ENCODE data around the gene GGACT. TPM values are rescaled to one million over a fixed set of nuclear protein-coding genes. Genes with fewer than 3 reads are reported as not detected.

Gene GGACT
- total RNA-seq, 1 experiment from 2014 or later: 3.8 TPM

DNA sequence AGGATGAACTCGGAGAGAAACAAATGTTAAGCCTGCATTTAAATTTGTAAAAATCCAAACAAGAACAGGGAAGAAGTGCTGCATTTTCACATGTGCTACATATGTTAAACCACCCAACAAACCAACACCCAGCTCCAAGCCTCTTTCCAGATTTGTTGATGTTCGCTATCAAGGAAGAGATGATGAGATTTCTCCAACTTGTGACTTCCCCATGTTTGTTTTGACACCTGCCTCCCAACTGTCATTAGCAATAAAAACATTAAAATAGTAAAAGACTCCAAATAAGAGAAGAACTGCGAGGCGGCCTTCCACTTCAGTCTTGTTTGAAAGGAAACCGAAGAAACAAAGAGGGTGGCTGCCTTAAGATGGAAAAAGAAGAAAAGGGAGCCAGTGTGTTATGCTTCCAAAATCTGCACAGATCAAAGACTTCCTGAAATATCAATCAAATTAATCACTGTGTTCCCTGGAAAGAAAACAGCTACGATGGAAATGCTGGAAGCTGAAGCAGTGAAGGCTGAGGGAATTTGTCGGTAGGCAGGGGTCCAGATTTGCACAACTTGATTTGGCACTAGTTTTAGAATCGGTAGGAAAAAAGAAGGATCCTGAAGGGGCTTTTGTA is 14.0 kb upstream of the GGACT start:
- Histone ChIP-seq H3K36me3 (ENCODE audit: insufficient read depth, low read length, poor library complexity, severe bottlenecking) (no peaks in the 10 kb centered on the region), H3K27ac (ENCODE audit: low read depth, low read length, poor library complexity, severe bottlenecking) (no peak overlapping the region), H3K9me3 (ENCODE audit: low read depth, low read length, poor library complexity, severe bottlenecking) (no peaks in the 10 kb centered on the region), H3K4me3 (ENCODE audit: low read depth, low read length, poor library complexity, severe bottlenecking) (no peak overlapping the region), H3K4me1 (ENCODE audit: insufficient read depth, low read length, poor library complexity, severe bottlenecking) (no peaks in the 10 kb centered on the region), H3K27me3 (replicated peaks; ENCODE audit: insufficient read depth, low read depth, low read length, poor library complexity) (no peaks in the 10 kb centered on the region)
- intact Hi-C loops (cut with micrococcal nuclease; ENCODE audit: unreplicated experiment): no loop called here
- BruUV-seq (replicated peaks): no TSS peak
- TF ChIP-seq EZH2 (IDR thresholded peaks at IDR 0.05; ENCODE audit: borderline replicate concordance, low read depth, low read length, poor library complexity, severe bottlenecking): no peak
- TF ChIP-seq, protein P1, sequence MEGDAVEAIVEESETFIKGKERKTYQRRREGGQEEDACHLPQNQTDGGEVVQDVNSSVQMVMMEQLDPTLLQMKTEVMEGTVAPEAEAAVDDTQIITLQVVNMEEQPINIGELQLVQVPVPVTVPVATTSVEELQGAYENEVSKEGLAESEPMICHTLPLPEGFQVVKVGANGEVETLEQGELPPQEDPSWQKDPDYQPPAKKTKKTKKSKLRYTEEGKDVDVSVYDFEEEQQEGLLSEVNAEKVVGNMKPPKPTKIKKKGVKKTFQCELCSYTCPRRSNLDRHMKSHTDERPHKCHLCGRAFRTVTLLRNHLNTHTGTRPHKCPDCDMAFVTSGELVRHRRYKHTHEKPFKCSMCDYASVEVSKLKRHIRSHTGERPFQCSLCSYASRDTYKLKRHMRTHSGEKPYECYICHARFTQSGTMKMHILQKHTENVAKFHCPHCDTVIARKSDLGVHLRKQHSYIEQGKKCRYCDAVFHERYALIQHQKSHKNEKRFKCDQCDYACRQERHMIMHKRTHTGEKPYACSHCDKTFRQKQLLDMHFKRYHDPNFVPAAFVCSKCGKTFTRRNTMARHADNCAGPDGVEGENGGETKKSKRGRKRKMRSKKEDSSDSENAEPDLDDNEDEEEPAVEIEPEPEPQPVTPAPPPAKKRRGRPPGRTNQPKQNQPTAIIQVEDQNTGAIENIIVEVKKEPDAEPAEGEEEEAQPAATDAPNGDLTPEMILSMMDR (conservative IDR thresholded peaks at IDR 0.05; ENCODE audit: low read depth, low read length): no peak
- POLR2A ChIA-PET (ENCODE audit: low non-redundant PET): no interaction called here
- DNase-seq (ENCODE audit: low spot score): no peak
- CTCF ChIA-PET: no interaction called here

GRCh38 chr13:100601716-100602115 is 13.1 kb upstream of the GGACT start:
- no peaks in the 10 kb centered on the region for H3K9me3 ChIP-seq (ENCODE audit: low read depth, low read length, poor library complexity, severe bottlenecking)
- H3K4me1 ChIP-seq (ENCODE audit: insufficient read depth, low read length, poor library complexity, severe bottlenecking): no peaks in the 10 kb centered on the region
- H3K27me3 ChIP-seq (replicated peaks; ENCODE audit: insufficient read depth, low read depth, low read length, poor library complexity): no peaks in the 10 kb centered on the region
- ChIA-PET POLR2A (ENCODE audit: low non-redundant PET) (no interaction called here), CTCF (no interaction called here)
- intact Hi-C loops (cut with micrococcal nuclease; ENCODE audit: unreplicated experiment): no loop called here
- BruUV-seq (replicated peaks): no TSS peak
- DNase-seq (ENCODE audit: low spot score): no peak
- H3K27ac ChIP-seq (ENCODE audit: low read depth, low read length, poor library complexity, severe bottlenecking): no peak overlapping the region
- no peaks in the 10 kb centered on the region for H3K36me3 ChIP-seq (ENCODE audit: insufficient read depth, low read length, poor library complexity, severe bottlenecking)
- no peak overlapping the region for H3K4me3 ChIP-seq (ENCODE audit: low read depth, low read length, poor library complexity, severe bottlenecking)
- TF ChIP-seq, protein P1 (conservative IDR thresholded peaks at IDR 0.05; ENCODE audit: low read depth, low read length): no peak
- TF ChIP-seq EZH2 (IDR thresholded peaks at IDR 0.05; ENCODE audit: borderline replicate concordance, low read depth, low read length, poor library complexity, severe bottlenecking): no peak

- CTCF ChIA-PET: no interaction called here
- POLR2A ChIA-PET (ENCODE audit: low non-redundant PET): no interaction called here
- intact Hi-C loops (cut with micrococcal nuclease; ENCODE audit: unreplicated experiment): no loop called here
These were observed 12.3 kb upstream of the GGACT start for GRCh38 chr13:100600915-100601314.

DNA sequence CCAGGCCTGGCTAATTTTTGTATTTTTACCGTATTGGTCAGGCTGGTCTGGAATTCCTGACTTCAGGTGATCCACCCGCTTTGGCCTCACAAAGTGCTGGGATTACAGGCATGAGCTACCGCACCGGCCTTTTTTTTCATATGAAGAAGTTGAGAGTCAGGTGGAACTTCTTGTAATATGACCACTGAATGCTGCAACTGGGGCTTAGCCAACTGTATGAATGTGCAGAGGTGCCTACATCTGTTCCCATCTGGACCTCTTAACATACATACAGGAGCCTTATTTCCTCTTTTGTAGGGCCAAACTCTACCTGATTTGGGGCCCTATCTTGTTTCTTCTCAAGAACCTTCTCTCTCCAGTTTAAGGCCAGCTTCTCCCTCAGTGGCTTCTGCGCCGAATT is 11.9 kb upstream of the GGACT start:
- Histone ChIP-seq H3K27ac (ENCODE audit: low read depth, low read length, poor library complexity, severe bottlenecking) (no peak overlapping the region), H3K4me3 (ENCODE audit: low read depth, low read length, poor library complexity, severe bottlenecking) (no peak overlapping the region), H3K9me3 (ENCODE audit: low read depth, low read length, poor library complexity, severe bottlenecking) (no peaks in the 10 kb centered on the region), H3K27me3 (replicated peaks; ENCODE audit: insufficient read depth, low read depth, low read length, poor library complexity) (no peaks in the 10 kb centered on the region), H3K4me1 (ENCODE audit: insufficient read depth, low read length, poor library complexity, severe bottlenecking) (no peaks in the 10 kb centered on the region), H3K36me3 (ENCODE audit: insufficient read depth, low read length, poor library complexity, severe bottlenecking) (no peaks in the 10 kb centered on the region)
- intact Hi-C loops (cut with micrococcal nuclease; ENCODE audit: unreplicated experiment): no loop called here
- POLR2A ChIA-PET (ENCODE audit: low non-redundant PET): no interaction called here
- TF ChIP-seq EZH2 (IDR thresholded peaks at IDR 0.05; ENCODE audit: borderline replicate concordance, low read depth, low read length, poor library complexity, severe bottlenecking): no peak
- TF ChIP-seq, protein P1 (conservative IDR thresholded peaks at IDR 0.05; ENCODE audit: low read depth, low read length): no peak
- CTCF ChIA-PET: no interaction called here
- no TSS peak for BruUV-seq (replicated peaks)
- DNase-seq (ENCODE audit: low spot score): no peak

More at GRCh38 chr13:100600915-100601314, 12.3 kb upstream of the GGACT start:
- Histone ChIP-seq H3K36me3 (ENCODE audit: insufficient read depth, low read length, poor library complexity, severe bottlenecking) (no peaks in the 10 kb centered on the region), H3K4me3 (ENCODE audit: low read depth, low read length, poor library complexity, severe bottlenecking) (no peak overlapping the region), H3K9me3 (ENCODE audit: low read depth, low read length, poor library complexity, severe bottlenecking) (no peaks in the 10 kb centered on the region), H3K4me1 (ENCODE audit: insufficient read depth, low read length, poor library complexity, severe bottlenecking) (no peaks in the 10 kb centered on the region), H3K27me3 (replicated peaks; ENCODE audit: insufficient read depth, low read depth, low read length, poor library complexity) (no peaks in the 10 kb centered on the region), H3K27ac (ENCODE audit: low read depth, low read length, poor library complexity, severe bottlenecking) (no peak overlapping the region)
- DNase-seq (ENCODE audit: low spot score): no peak
- BruUV-seq (replicated peaks): no TSS peak
- TF ChIP-seq EZH2 (IDR thresholded peaks at IDR 0.05; ENCODE audit: borderline replicate concordance, low read depth, low read length, poor library complexity, severe bottlenecking): no peak

All from A673 (cell line).